Articular chondrocyte of knee joint (primary cell): ENCODE measurements around the gene CSHL1. TPM values are rescaled to one million over a fixed set of nuclear protein-coding genes. Genes with fewer than 3 reads are reported as not detected.

Source experiments
- small RNA-seq: library from RNA; depleted of rRNA; stranded (forward); fragments of <200 nt; gene quantifications from one replicate; pipeline ENCODE3, GENCODE V24; 2012
- total RNA-seq: library from RNA; depleted of rRNA; stranded (reverse); fragments of >200 nt; gene quantifications from 2 replicates; pipeline ENCODE4 v1.2.3, GENCODE V29; 2012

CSHL1 gene
- not detected in 2 replicates for total RNA-seq

GRCh38 chr17:63911041-63911635 is at the start of gene CSHL1:
TSS of gene CSHL1 (minus strand) at chr17:63911258. CDS start at chr17:63911196, 62 bp downstream.

GRCh38 chr17:63931981-63932561 is 21.0 kb upstream of the CSHL1 start, which contains the start of gene CD79B:
TSS of gene CD79B (minus strand) at chr17:63932331. CDS start at chr17:63932261, 70 bp downstream.

DNA sequence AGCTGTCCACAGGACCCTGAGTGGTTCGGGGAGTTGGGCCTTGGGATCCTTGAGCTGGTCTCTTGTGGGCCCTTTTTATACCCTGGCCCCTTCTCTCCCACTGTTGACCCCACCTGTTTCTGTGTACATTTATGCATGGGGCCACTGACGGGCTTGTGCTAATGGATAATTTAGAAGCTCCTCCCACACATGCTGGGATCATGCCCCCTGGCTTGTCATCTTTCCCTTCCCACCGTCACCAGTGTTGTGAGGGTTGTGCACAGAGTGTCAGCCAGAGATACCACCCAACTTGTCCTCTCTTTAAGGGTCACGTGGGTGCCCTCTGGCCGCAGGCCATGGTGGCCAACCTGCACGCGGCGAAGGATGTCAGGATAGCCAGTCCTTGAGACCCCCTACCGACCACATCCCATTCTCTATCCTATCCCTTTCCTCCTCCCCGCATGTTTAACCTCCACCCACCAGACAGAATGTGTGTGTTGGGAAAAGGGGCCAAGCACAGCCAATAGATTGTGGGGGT is 7.8 kb upstream of the CSHL1 start, which contains the start of gene GH1:
GH1 (minus strand) TSS at position 51 of the 517 bp plus-strand sequence. CDS start 63 bp downstream, outside the sequence.

GRCh38 chr17:63896524-63897354 is 14.3 kb downstream of the CSHL1 start, which contains the start of gene CSH1:
TSS of gene CSH1 (minus strand) at chr17:63896574. CDS start at chr17:63896511, 63 bp downstream.

DNA sequence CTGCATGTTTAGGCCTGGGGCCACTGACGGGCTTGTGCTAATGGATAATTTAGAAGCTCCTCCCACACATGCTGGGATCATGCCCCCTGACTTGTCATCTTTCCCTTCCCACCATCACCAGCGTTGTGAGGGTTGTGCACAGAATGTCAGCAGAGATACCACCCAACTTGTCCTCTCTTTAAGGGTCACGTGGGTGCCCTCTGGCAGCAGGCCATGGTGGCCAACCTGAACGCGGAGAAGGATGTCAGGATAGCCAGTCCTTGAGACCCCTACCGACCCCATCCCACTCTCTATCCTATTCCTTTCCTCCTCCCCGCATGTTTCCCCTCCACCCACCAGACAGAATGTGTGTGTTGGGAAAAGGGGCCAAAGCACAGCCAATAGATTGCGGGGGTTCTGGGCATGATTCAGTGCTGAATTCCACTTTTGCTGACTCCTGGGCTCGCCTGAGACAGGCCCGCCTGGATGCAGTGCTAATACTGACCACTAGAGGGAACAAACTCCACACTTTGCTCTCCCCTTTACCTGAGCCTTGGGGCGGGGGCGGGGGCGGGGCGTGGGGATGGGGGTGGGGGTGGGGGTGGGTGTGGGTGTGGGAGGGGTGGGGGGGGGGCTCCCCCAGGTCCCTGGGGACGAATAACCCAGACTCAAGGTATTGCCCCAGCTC is 29.0 kb downstream of the CSHL1 start, which contains the start of gene GH2:
GH2 (minus strand) TSS at position 10 of the 667 bp plus-strand sequence. CDS start 143 bp downstream, outside the sequence.

GRCh38 chr17:63873577-63873976 is 37.5 kb downstream of the CSHL1 start, which contains the start of gene CSH2:
TSS of gene CSH2 (minus strand) at chr17:63873677. CDS start at chr17:63873614, 63 bp downstream.

Small RNAs within 50 kb of the gene (small RNA-seq; reads per million reads assigned to genes)
- gene AC040958.1: not detected
- gene AC127029.1: not detected
- gene GH1: not detected

Other genes starting within 250 kb of the CSHL1 start
- 2.2 and 2.7 TPM in 2 replicates for gene LIMD2, start 211.1 kb downstream of the CSHL1 start, total RNA-seq
- 31.2 and 37.6 TPM in 2 replicates for gene STRADA, start 169.5 kb downstream of the CSHL1 start, total RNA-seq
- gene CCDC47, start 137.7 kb downstream of the CSHL1 start, total RNA-seq: 68.4 and 72.0 TPM in 2 replicates
- gene DDX42, start 137.1 kb downstream of the CSHL1 start, total RNA-seq: 79.3 and 89.4 TPM in 2 replicates
- 69.6 and 74.1 TPM in 2 replicates for gene PSMC5, start 83.8 kb downstream of the CSHL1 start, total RNA-seq
- 41.1 and 46.3 TPM in 2 replicates for gene FTSJ3, start 83.6 kb downstream of the CSHL1 start, total RNA-seq
- 65.2 and 77.0 TPM in 2 replicates for gene SMARCD2, start 68.6 kb downstream of the CSHL1 start, total RNA-seq
- not detected in 2 replicates for gene CSH2, start 37.6 kb downstream of the CSHL1 start, total RNA-seq
- not detected in 2 replicates for gene GH2, start 29.3 kb downstream of the CSHL1 start, total RNA-seq
- gene CSH1, start 14.7 kb downstream of the CSHL1 start, total RNA-seq: not detected in 2 replicates
- gene GH1, start 7.6 kb upstream of the CSHL1 start, total RNA-seq: not detected in 2 replicates
- 7.5 and 14.1 TPM in 2 replicates for gene CD79B, start 21.1 kb upstream of the CSHL1 start, total RNA-seq
- gene SCN4A, start 61.7 kb upstream of the CSHL1 start, total RNA-seq: 0.13 TPM in 1 of 2 replicates, not detected in the other
- gene PRR29, start 87.1 kb upstream of the CSHL1 start, total RNA-seq: 0.32 and 0.39 TPM in 2 replicates
- gene ICAM2, start 109.4 kb upstream of the CSHL1 start, total RNA-seq: 5.1 and 8.3 TPM in 2 replicates
- 7.3 and 9.4 TPM in 2 replicates for gene ERN1, start 218.9 kb upstream of the CSHL1 start, total RNA-seq